ENCODE measurements around the gene MCC. TPM values are rescaled to one million over a fixed set of nuclear protein-coding genes. Genes with fewer than 3 reads are reported as not detected.

The MCC gene
- total and polyA plus RNA-seq, 2 donors from 2014 or later: 2.4 to 20.6 TPM

DNA sequence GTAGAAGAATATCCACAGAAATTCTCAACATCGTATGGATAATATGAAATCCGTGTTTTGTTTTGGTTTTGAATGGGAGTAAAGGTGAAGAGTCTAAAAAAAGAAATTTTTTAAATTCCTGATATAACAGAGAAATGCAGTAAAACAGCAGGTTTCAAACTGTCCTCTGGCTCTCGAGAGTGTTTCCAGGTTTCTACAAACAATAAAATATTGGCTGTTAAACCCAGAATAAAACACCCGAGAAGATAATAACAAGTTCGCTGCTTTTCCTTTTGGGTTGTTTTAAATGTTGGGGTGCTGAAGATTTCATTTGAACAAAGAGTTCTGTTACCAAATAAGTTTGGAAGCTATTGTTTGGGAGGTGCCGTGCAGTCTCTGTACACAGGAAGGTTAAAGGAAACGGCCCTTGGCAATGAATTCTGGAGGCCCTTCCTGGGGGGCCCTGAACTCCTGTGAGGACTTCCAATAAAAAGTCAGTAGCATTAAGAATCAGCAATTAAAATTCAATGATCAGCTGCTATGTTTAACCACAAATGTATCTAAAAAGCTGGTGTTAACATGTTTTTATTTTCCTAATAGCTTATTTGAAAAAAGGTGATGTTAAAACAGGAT is 269.2 kb downstream of the MCC start:
- no peaks in the 10 kb centered on the region for H3K27me3 ChIP-seq (ENCODE audit: control insufficient read depth, insufficient read depth, low read length)
- H3K27ac ChIP-seq (ENCODE audit: low read depth in 2 of 2, low read length in 2 of 2): no peak overlapping the region
- peaks cover 0 to 8% (median 3%) of the 10 kb centered on the region in 3 donors for H3K4me1 ChIP-seq (ENCODE audit: control insufficient read depth in 2 of 3, insufficient read depth in 2 of 3, low read depth in 1 of 3, low read length in 3 of 3)
- FAIRE-seq: no peak
- intact Hi-C loops (cut with DNase I): no loop called here
- H3K9me3 ChIP-seq (ENCODE audit: control insufficient read depth in 2 of 3, insufficient read depth in 1 of 3, low read length in 3 of 3): no peaks in the 10 kb centered on the region
- no peaks in the 10 kb centered on the region for H3K36me3 ChIP-seq (ENCODE audit: control insufficient read depth in 2 of 3, insufficient read depth in 3 of 3, low read length in 3 of 3)
- no peak overlapping the region for H3K9ac ChIP-seq (ENCODE audit: low read length in 3 of 3)
- DNase-seq: no peak
- TF ChIP-seq, protein P1, sequence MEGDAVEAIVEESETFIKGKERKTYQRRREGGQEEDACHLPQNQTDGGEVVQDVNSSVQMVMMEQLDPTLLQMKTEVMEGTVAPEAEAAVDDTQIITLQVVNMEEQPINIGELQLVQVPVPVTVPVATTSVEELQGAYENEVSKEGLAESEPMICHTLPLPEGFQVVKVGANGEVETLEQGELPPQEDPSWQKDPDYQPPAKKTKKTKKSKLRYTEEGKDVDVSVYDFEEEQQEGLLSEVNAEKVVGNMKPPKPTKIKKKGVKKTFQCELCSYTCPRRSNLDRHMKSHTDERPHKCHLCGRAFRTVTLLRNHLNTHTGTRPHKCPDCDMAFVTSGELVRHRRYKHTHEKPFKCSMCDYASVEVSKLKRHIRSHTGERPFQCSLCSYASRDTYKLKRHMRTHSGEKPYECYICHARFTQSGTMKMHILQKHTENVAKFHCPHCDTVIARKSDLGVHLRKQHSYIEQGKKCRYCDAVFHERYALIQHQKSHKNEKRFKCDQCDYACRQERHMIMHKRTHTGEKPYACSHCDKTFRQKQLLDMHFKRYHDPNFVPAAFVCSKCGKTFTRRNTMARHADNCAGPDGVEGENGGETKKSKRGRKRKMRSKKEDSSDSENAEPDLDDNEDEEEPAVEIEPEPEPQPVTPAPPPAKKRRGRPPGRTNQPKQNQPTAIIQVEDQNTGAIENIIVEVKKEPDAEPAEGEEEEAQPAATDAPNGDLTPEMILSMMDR (IDR thresholded peaks at IDR 0.05; ENCODE audit: borderline replicate concordance, extremely low read depth, insufficient read depth): no peak
- H3K4me3 ChIP-seq (ENCODE audit: low read length in 3 of 3): peak overlapping the region in 1 of 3 donors; percentile 45

DNA sequence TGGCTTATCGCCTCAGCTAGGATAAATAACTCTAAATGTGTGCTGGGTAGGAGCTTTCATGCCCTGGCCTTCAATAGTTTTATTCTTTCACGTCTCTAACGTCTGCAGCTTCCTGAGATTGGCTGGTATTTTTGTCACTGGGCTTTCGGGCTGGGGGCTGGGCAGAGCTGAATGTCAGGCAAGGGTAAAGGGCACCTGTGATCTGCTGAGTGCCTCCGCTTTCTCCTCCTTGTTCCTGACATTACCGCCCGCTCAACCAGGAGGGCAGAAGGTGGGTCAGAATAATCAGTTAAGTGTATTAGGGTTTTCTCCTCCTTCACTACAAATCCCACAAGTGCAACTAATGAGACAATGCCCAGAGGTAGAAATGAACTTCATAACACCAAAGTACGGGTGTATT is 270.1 kb downstream of the MCC start:
- TF ChIP-seq, protein P1 (IDR thresholded peaks at IDR 0.05; ENCODE audit: borderline replicate concordance, extremely low read depth, insufficient read depth): no peak
- intact Hi-C loops (cut with DNase I): no loop called here
- Histone ChIP-seq H3K9ac (ENCODE audit: low read length in 3 of 3) (peak overlapping the region in 1 of 3 donors; percentile 17), H3K36me3 (ENCODE audit: control insufficient read depth in 2 of 3, insufficient read depth in 3 of 3, low read length in 3 of 3) (no peaks in the 10 kb centered on the region), H3K4me3 (ENCODE audit: low read length in 3 of 3) (peak overlapping the region in 2 of 3 donors; percentile 43 to 45), H3K9me3 (ENCODE audit: control insufficient read depth in 2 of 3, insufficient read depth in 1 of 3, low read length in 3 of 3) (no peaks in the 10 kb centered on the region), H3K4me1 (ENCODE audit: control insufficient read depth in 2 of 3, insufficient read depth in 2 of 3, low read depth in 1 of 3, low read length in 3 of 3) (peaks cover 0 to 8% (median 3%) of the 10 kb centered on the region in 3 donors), H3K27me3 (ENCODE audit: control insufficient read depth, insufficient read depth, low read length) (no peaks in the 10 kb centered on the region), H3K27ac (ENCODE audit: low read depth in 2 of 2, low read length in 2 of 2) (peak overlapping the region in 1 of 2 donors; percentile 28)
- FAIRE-seq (no peak), DNase-seq (peak in 1 of 5 donors; percentile 46)

DNA sequence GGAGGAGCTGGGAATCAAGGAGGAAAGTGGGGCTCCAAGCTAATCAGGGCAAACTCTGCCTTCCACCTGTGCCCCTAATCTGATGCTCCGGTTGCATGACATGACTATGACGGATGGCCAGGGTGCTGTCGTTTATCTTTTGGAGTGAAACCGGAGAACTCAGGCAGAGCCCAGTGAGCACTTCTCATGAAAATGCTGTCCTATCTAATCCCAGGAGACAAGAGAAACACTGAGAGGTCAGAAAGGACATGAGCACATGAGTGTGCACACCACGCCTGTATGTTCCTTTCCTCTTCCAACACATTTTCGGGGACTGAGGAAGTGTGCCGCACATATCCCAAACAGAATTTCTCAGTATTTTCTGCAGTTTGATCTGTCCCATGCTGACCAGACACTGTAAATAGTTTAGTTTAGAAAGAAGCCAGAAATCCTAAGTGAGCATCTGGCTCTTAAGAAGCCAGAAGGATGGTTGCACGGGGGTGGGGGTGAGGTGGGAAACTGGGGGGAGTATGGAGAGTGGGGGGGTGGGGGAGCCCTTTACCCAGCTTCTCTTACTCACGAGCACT is 270.6 kb downstream of the MCC start:
- H3K9me3 ChIP-seq (ENCODE audit: control insufficient read depth in 2 of 3, insufficient read depth in 1 of 3, low read length in 3 of 3): no peaks in the 10 kb centered on the region
- TF ChIP-seq, protein P1 (IDR thresholded peaks at IDR 0.05; ENCODE audit: borderline replicate concordance, extremely low read depth, insufficient read depth): no peak
- peaks cover 0 to 8% (median 4%) of the 10 kb centered on the region in 3 donors for H3K4me1 ChIP-seq (ENCODE audit: control insufficient read depth in 2 of 3, insufficient read depth in 2 of 3, low read depth in 1 of 3, low read length in 3 of 3)
- no peak overlapping the region for H3K9ac ChIP-seq (ENCODE audit: low read length in 3 of 3)
- no peaks in the 10 kb centered on the region for H3K36me3 ChIP-seq (ENCODE audit: control insufficient read depth in 2 of 3, insufficient read depth in 3 of 3, low read length in 3 of 3)
- peak overlapping the region in 1 of 3 donors; percentile 45 for H3K4me3 ChIP-seq (ENCODE audit: low read length in 3 of 3)
- DNase-seq: peak in 2 of 5 donors; percentile 38 to 52
- no peak for FAIRE-seq
- H3K27me3 ChIP-seq (ENCODE audit: control insufficient read depth, insufficient read depth, low read length): no peaks in the 10 kb centered on the region
- intact Hi-C loops (cut with DNase I): no loop called here
- peak overlapping the region in 1 of 2 donors; percentile 28 for H3K27ac ChIP-seq (ENCODE audit: low read depth in 2 of 2, low read length in 2 of 2)

Data from kidney (tissue), 14 donors.